ENCODE data around the gene CASK. TPM values are rescaled to one million over a fixed set of nuclear protein-coding genes. Genes with fewer than 3 reads are reported as not detected.
A peak's percentile ranks its signal among the peaks of the same experiment; 100 is the strongest.

CASK gene
- total RNA-seq, 4 donors from 2014 or later = 21.3 to 28.7 (median 24.0) TPM

GRCh38 chrX:41507919-41508318 is 415.4 kb downstream of the CASK start:
- intact Hi-C loops (cut with DNase I) = no loop called here
- Histone ChIP-seq H3K36me3 (no peaks in the 10 kb centered on the region), H3K27me3 (no peaks in the 10 kb centered on the region), H3K4me1 (no peaks in the 10 kb centered on the region), H3K9me3 (no peaks in the 10 kb centered on the region), H3K27ac (replicated peaks in 1 of 4) (no peak overlapping the region), H3K4me3 (no peak overlapping the region)
- TF ChIP-seq POLR2AphosphoS5 (IDR thresholded peaks at IDR 0.05) (no peak), POLR2A (IDR thresholded peaks at IDR 0.05; ENCODE audit: low read depth) (no peak), EP300 (IDR thresholded peaks at IDR 0.05) (no peak)
- TF ChIP-seq, protein P1, sequence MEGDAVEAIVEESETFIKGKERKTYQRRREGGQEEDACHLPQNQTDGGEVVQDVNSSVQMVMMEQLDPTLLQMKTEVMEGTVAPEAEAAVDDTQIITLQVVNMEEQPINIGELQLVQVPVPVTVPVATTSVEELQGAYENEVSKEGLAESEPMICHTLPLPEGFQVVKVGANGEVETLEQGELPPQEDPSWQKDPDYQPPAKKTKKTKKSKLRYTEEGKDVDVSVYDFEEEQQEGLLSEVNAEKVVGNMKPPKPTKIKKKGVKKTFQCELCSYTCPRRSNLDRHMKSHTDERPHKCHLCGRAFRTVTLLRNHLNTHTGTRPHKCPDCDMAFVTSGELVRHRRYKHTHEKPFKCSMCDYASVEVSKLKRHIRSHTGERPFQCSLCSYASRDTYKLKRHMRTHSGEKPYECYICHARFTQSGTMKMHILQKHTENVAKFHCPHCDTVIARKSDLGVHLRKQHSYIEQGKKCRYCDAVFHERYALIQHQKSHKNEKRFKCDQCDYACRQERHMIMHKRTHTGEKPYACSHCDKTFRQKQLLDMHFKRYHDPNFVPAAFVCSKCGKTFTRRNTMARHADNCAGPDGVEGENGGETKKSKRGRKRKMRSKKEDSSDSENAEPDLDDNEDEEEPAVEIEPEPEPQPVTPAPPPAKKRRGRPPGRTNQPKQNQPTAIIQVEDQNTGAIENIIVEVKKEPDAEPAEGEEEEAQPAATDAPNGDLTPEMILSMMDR (IDR thresholded peaks at IDR 0.05) = no peak
- no peak for DNase-seq (ENCODE audit: extremely low spot score)
- 67% methylated on average over 4 of the region's 4 CpGs for WGBS

DNA sequence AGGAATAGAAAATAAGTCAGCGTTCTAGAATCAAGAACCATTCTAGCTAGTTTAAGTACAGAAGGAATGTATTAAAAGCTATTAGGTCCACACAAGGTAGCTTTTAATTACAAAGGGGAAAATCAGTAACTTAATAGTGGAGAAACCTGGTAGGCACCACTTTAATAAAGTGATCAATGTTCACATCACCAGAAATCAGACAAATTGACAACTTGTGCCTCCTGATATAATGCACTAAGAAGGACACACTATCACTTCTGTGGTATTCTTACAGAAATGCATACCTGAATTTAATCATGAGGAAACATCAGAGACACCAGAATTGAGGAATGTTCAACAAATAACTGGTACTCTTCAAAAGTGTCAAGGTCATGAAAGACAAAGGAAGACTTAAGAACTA is 421.4 kb downstream of the CASK start:
- Histone ChIP-seq H3K27me3 (no peaks in the 10 kb centered on the region), H3K4me1 (no peaks in the 10 kb centered on the region), H3K9me3 (no peaks in the 10 kb centered on the region), H3K27ac (replicated peaks in 1 of 4) (no peak overlapping the region), H3K36me3 (no peaks in the 10 kb centered on the region), H3K4me3 (no peak overlapping the region)
- 88% methylated on average over 1 of the region's 1 CpG for WGBS
- DNase-seq (ENCODE audit: extremely low spot score) = no peak
- intact Hi-C loops (cut with DNase I) = no loop called here
- no peak for TF ChIP-seq POLR2AphosphoS5 (IDR thresholded peaks at IDR 0.05)

GRCh38 chrX:41499984-41500383 is 423.4 kb downstream of the CASK start:
- H3K27ac ChIP-seq (replicated peaks in 1 of 4) = no peak overlapping the region
- H3K36me3 ChIP-seq = no peaks in the 10 kb centered on the region
- H3K4me1 ChIP-seq = no peaks in the 10 kb centered on the region
- no peak for DNase-seq (ENCODE audit: extremely low spot score)
- WGBS = 59% methylated on average over 3 of the region's 3 CpGs
- no peaks in the 10 kb centered on the region for H3K9me3 ChIP-seq
- H3K27me3 ChIP-seq = no peaks in the 10 kb centered on the region
- intact Hi-C loops (cut with DNase I) = no loop called here
- TF ChIP-seq POLR2AphosphoS5 (IDR thresholded peaks at IDR 0.05) (no peak), POLR2A (IDR thresholded peaks at IDR 0.05; ENCODE audit: low read depth) (no peak), EP300 (IDR thresholded peaks at IDR 0.05) (no peak)
- TF ChIP-seq, protein P1 (IDR thresholded peaks at IDR 0.05) = no peak
- H3K4me3 ChIP-seq = no peak overlapping the region

DNA sequence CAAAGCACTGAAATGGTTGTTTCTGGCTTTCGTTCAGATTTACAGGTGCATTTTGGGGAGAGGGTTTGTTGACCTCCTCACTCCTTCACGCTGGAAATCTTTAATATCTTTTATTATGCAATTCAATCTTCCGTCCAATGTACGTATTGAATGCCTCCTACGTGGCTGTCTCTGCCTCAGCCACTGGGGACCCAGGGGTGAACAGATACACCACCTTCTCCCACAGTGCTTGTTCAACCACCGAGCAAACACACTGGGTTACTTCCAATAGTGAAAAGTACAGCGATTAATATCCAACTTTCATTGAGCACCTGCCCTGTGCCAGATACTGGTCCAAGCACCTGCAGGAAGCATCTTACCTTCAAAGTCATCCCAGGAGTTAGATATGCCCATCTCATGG is 424.2 kb downstream of the CASK start:
- no peak for TF ChIP-seq EP300 (IDR thresholded peaks at IDR 0.05)
- TF ChIP-seq POLR2AphosphoS5 (IDR thresholded peaks at IDR 0.05) = no peak
- TF ChIP-seq, protein P1 (IDR thresholded peaks at IDR 0.05) = no peak
- no peak for TF ChIP-seq POLR2A (IDR thresholded peaks at IDR 0.05; ENCODE audit: low read depth)
- H3K27me3 ChIP-seq = no peaks in the 10 kb centered on the region
- intact Hi-C loops (cut with DNase I) = no loop called here
- no peak for DNase-seq (ENCODE audit: extremely low spot score)
- WGBS = 90% methylated on average over 7 of the region's 7 CpGs
- H3K27ac ChIP-seq (replicated peaks in 1 of 4) = no peak overlapping the region
- H3K4me3 ChIP-seq = no peak overlapping the region
- H3K36me3 ChIP-seq = no peaks in the 10 kb centered on the region
- H3K4me1 ChIP-seq = no peaks in the 10 kb centered on the region
- no peaks in the 10 kb centered on the region for H3K9me3 ChIP-seq

- Histone ChIP-seq H3K36me3 (no peaks in the 10 kb centered on the region), H3K9me3 (no peaks in the 10 kb centered on the region), H3K4me1 (peaks cover 0 to 14% (median 0%) of the 10 kb centered on the region in 4 donors), H3K4me3 (no peak overlapping the region), H3K27me3 (no peaks in the 10 kb centered on the region), H3K27ac (replicated peaks in 1 of 4) (peak overlapping the region; percentile 66 to 73 (median 72))
- DNase-seq (ENCODE audit: extremely low spot score) = no peak
- TF ChIP-seq POLR2A (IDR thresholded peaks at IDR 0.05; ENCODE audit: low read depth) = no peak
- TF ChIP-seq, protein P1 (IDR thresholded peaks at IDR 0.05) = no peak
- TF ChIP-seq POLR2AphosphoS5 (IDR thresholded peaks at IDR 0.05) = peak; percentile 70
- TF ChIP-seq EP300 (IDR thresholded peaks at IDR 0.05) = no peak
- intact Hi-C loops (cut with DNase I) = no loop called here
- 54% methylated on average over 12 of the region's 12 CpGs for WGBS
Observed at GRCh38 chrX:41491267-41492004, 431.9 kb downstream of the CASK start.
